WTC11 (cell line): Measurements from ENCODE around the gene DNM3. TPM values are rescaled to one million over a fixed set of nuclear protein-coding genes. Genes with fewer than 3 reads are reported as not detected.

Experiments used
- ATAC-seq: fragments of 200-7000 bp; cut with Tn5 transposase; 2 replicates; pipeline ENCODE4 v1.10.0; 2021; ENCODE audit warnings: mild to moderate bottlenecking, moderate library complexity
- CTCF ChIA-PET: fragments of 300-600 bp; sonication (Branson Sonifier 250); formaldehyde crosslinking; loops from one replicate; lab custom pipeline; 2021; ENCODE audit warnings: antibody characterized with exemption; lab: Charles Lee
- POLR2A ChIA-PET: fragments of 350-600 bp; sonication (Branson Sonifier 250); formaldehyde crosslinking; loops from one replicate; lab custom pipeline; 2021; ENCODE audit warnings: antibody characterized with exemption; lab: Charles Lee
- DNase-seq: peaks from one replicate; pipeline ENCODE4 v3.0.0; 2021; ENCODE audit warnings: low spot score
- H3K27ac Mint-ChIP-seq: 2 replicates; pipeline ENCODE4 v1.8.0; 2021; ENCODE audit warnings: mixed read lengths
- H3K27me3 Mint-ChIP-seq: 2 replicates; pipeline ENCODE4 v1.8.0; 2021; ENCODE audit warnings: low read depth, mild to moderate bottlenecking, moderate library complexity, mixed read lengths
- H3K36me3 Mint-ChIP-seq: 2 replicates; pipeline ENCODE4 v1.8.0; 2021; ENCODE audit warnings: mixed read lengths
- H3K4me1 Mint-ChIP-seq: 2 replicates; pipeline ENCODE4 v1.8.0; 2022; ENCODE audit warnings: mixed read lengths
- H3K4me3 Mint-ChIP-seq: 2 replicates; pipeline ENCODE4 v1.8.0; 2021; ENCODE audit warnings: mild to moderate bottlenecking, moderate library complexity, mixed read lengths
- H3K9me3 Mint-ChIP-seq: 2 replicates; pipeline ENCODE4 v1.8.0; 2021; ENCODE audit warnings: mixed read lengths
- CREM ChIP-seq: sonication (generic); formaldehyde crosslinking; IDR thresholded peaks from 2 replicates; pipeline ENCODE4 v1.8.1; 2022; ENCODE audit warnings: mild to moderate bottlenecking, missing genetic modification reagents, moderate library complexity
- EMX1 ChIP-seq: fragments of 250-450 bp; sonication (Bioruptor Pico); IDR thresholded peaks from 2 replicates; pipeline ENCODE4 v1.8.0; 2021; ENCODE audit warnings: mild to moderate bottlenecking
- ETV6 ChIP-seq: sonication (generic); formaldehyde crosslinking; IDR thresholded peaks from 2 replicates; pipeline ENCODE4 v1.8.1; 2022; ENCODE audit warnings: mild to moderate bottlenecking, missing genetic modification reagents
- FOXJ3 ChIP-seq: sonication (generic); formaldehyde crosslinking; IDR thresholded peaks from 2 replicates; pipeline ENCODE4 v1.9.0; 2021; ENCODE audit warnings: missing genetic modification reagents, mild to moderate bottlenecking, borderline replicate concordance
- MXD4 ChIP-seq: fragments of 250-450 bp; sonication (Bioruptor Pico); IDR thresholded peaks from 2 replicates; pipeline ENCODE4 v1.8.0; 2021; ENCODE audit warnings: mild to moderate bottlenecking, moderate library complexity, borderline replicate concordance
- NFATC4 ChIP-seq: fragments of 250-450 bp; sonication (Bioruptor Pico); IDR thresholded peaks from 2 replicates; pipeline ENCODE4 v1.9.0; 2021; ENCODE audit warnings: mild to moderate bottlenecking
- SMAD3 ChIP-seq: sonication (generic); formaldehyde crosslinking; IDR thresholded peaks from 2 replicates; pipeline ENCODE4 v1.8.0; 2022; ENCODE audit warnings: missing genetic modification reagents, mild to moderate bottlenecking, borderline replicate concordance
- SOX15 ChIP-seq: fragments of 250-450 bp; sonication (Bioruptor Pico); IDR thresholded peaks from 2 replicates; pipeline ENCODE4 v1.9.0; 2021; ENCODE audit warnings: mild to moderate bottlenecking
- ZNF219 ChIP-seq: sonication (generic); formaldehyde crosslinking; IDR thresholded peaks from 2 replicates; pipeline ENCODE4 v1.8.0; 2023; ENCODE audit warnings: missing genetic modification reagents, mild to moderate bottlenecking, borderline replicate concordance
- ZNF232 ChIP-seq: sonication (generic); formaldehyde crosslinking; IDR thresholded peaks from 2 replicates; pipeline ENCODE4 v1.8.0; 2022; ENCODE audit warnings: mild to moderate bottlenecking, missing genetic modification reagents
- total RNA-seq: library from RNA; stranded (reverse); gene quantifications from 3 replicates; pipeline ENCODE4 v1.2.3, GENCODE V29; 2021
- TF ChIP-seq, protein P1 (sequence below): sonication (generic); formaldehyde crosslinking; IDR thresholded peaks from 2 replicates; pipeline ENCODE4 v1.8.0; 2022; ENCODE audit warnings: mild to moderate bottlenecking, missing genetic modification reagents
- TF ChIP-seq, protein P2 (sequence below): fragments of 250-450 bp; sonication (Bioruptor Pico); IDR thresholded peaks from 2 replicates; pipeline ENCODE4 v2.1.2; 2022; ENCODE audit warnings: mild to moderate bottlenecking, moderate library complexity
- TF ChIP-seq, protein P3 (sequence below): sonication (generic); formaldehyde crosslinking; IDR thresholded peaks from 2 replicates; pipeline ENCODE4 v1.8.1; 2023; ENCODE audit warnings: mild to moderate bottlenecking, moderate library complexity, missing genetic modification reagents
- TF ChIP-seq, protein P4 (sequence below): fragments of 250-450 bp; sonication (Bioruptor Pico); IDR thresholded peaks from 2 replicates; pipeline ENCODE4 v1.9.0; 2021; ENCODE audit warnings: moderate library complexity, mild to moderate bottlenecking, inconsistent platforms, borderline replicate concordance
- TF ChIP-seq, protein P5 (sequence below): sonication (generic); formaldehyde crosslinking; IDR thresholded peaks from 2 replicates; pipeline ENCODE4 v1.8.0; 2023; ENCODE audit warnings: mild to moderate bottlenecking, missing genetic modification reagents
- TF ChIP-seq, protein P6 (sequence below): sonication (generic); formaldehyde crosslinking; IDR thresholded peaks from 2 replicates; pipeline ENCODE4 v1.8.1; 2022; ENCODE audit warnings: mild to moderate bottlenecking, missing genetic modification reagents, moderate library complexity, borderline replicate concordance
- TF ChIP-seq, protein P7 (sequence below): sonication (generic); formaldehyde crosslinking; IDR thresholded peaks from 2 replicates; pipeline ENCODE4 v1.8.1; 2022; ENCODE audit warnings: missing genetic modification reagents, borderline replicate concordance
- TF ChIP-seq, protein P8 (sequence below): sonication (generic); formaldehyde crosslinking; IDR thresholded peaks from 2 replicates; pipeline ENCODE4 v1.8.1; 2022; ENCODE audit warnings: low read depth, missing genetic modification reagents, borderline replicate concordance

The DNM3 gene
- total RNA-seq, 1 experiment from 2014 or later, result 1.9 TPM

DNA sequence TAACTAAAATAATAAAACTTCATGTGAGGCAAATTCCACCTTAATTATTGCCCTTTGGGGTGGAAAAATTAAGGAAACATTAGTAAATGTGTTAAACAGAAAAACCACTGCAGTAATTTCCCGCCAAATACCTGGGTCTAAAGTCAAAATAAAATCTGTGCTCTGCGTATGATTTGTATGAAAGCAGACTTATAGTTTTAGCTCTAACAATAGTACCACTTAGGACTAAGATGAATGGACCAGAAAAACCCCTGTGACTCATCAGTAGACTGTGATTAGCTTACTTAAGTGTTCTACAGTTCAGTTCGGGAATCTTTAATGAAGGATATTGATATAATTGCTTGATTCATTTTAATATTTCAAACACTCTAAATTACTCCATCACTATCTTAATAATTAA lies 555.9 kb downstream of the DNM3 start:
- peaks cover 53% of the 10 kb centered on the region for H3K4me1 Mint-ChIP-seq
- ChIA-PET CTCF (interaction anchor here (0.6 to 1.2 kb wide), 2 partner anchors 216 to 395 kb away, joined by 3 to 4 read pairs; no protein-coding TSS in a partner anchor), POLR2A (no interaction called here)
- DNase-seq (no peak), ATAC-seq (no peak)
- TF ChIP-seq, protein P1, sequence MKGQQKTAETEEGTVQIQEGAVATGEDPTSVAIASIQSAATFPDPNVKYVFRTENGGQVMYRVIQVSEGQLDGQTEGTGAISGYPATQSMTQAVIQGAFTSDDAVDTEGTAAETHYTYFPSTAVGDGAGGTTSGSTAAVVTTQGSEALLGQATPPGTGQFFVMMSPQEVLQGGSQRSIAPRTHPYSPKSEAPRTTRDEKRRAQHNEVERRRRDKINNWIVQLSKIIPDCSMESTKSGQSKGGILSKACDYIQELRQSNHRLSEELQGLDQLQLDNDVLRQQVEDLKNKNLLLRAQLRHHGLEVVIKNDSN (CRISPR knock-in tag), result no peak
- TF ChIP-seq, protein P2, sequence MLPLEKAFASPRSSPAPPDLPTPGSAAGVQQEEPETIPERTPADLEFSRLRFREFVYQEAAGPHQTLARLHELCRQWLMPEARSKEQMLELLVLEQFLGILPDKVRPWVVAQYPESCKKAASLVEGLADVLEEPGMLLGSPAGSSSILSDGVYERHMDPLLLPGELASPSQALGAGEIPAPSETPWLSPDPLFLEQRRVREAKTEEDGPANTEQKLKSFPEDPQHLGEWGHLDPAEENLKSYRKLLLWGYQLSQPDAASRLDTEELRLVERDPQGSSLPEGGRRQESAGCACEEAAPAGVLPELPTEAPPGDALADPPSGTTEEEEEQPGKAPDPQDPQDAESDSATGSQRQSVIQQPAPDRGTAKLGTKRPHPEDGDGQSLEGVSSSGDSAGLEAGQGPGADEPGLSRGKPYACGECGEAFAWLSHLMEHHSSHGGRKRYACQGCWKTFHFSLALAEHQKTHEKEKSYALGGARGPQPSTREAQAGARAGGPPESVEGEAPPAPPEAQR (CRISPR knock-in tag), result no peak
- TF ChIP-seq, protein P3, sequence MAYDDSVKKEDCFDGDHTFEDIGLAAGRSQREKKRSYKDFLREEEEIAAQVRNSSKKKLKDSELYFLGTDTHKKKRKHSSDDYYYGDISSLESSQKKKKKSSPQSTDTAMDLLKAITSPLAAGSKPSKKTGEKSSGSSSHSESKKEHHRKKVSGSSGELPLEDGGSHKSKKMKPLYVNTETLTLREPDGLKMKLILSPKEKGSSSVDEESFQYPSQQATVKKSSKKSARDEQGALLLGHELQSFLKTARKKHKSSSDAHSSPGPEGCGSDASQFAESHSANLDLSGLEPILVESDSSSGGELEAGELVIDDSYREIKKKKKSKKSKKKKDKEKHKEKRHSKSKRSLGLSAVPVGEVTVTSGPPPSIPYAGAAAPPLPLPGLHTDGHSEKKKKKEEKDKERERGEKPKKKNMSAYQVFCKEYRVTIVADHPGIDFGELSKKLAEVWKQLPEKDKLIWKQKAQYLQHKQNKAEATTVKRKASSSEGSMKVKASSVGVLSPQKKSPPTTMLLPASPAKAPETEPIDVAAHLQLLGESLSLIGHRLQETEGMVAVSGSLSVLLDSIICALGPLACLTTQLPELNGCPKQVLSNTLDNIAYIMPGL (CRISPR knock-in tag), result no peak
- TF ChIP-seq SOX15 (CRISPR knock-in tag) (no peak), NFATC4 (CRISPR knock-in tag) (no peak), FOXJ3 (CRISPR knock-in tag) (no peak), MXD4 (no peak)
- TF ChIP-seq, protein P4, sequence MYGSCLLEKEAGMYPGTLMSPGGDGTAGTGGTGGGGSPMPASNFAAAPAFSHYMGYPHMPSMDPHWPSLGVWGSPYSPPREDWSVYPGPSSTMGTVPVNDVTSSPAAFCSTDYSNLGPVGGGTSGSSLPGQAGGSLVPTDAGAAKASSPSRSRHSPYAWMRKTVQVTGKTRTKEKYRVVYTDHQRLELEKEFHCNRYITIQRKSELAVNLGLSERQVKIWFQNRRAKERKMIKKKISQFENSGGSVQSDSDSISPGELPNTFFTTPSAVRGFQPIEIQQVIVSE (CRISPR knock-in tag), result no peak
- TF ChIP-seq, protein P5, sequence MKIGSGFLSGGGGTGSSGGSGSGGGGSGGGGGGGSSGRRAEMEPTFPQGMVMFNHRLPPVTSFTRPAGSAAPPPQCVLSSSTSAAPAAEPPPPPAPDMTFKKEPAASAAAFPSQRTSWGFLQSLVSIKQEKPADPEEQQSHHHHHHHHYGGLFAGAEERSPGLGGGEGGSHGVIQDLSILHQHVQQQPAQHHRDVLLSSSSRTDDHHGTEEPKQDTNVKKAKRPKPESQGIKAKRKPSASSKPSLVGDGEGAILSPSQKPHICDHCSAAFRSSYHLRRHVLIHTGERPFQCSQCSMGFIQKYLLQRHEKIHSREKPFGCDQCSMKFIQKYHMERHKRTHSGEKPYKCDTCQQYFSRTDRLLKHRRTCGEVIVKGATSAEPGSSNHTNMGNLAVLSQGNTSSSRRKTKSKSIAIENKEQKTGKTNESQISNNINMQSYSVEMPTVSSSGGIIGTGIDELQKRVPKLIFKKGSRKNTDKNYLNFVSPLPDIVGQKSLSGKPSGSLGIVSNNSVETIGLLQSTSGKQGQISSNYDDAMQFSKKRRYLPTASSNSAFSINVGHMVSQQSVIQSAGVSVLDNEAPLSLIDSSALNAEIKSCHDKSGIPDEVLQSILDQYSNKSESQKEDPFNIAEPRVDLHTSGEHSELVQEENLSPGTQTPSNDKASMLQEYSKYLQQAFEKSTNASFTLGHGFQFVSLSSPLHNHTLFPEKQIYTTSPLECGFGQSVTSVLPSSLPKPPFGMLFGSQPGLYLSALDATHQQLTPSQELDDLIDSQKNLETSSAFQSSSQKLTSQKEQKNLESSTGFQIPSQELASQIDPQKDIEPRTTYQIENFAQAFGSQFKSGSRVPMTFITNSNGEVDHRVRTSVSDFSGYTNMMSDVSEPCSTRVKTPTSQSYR (CRISPR knock-in tag), result no peak
- TF ChIP-seq, protein P6, sequence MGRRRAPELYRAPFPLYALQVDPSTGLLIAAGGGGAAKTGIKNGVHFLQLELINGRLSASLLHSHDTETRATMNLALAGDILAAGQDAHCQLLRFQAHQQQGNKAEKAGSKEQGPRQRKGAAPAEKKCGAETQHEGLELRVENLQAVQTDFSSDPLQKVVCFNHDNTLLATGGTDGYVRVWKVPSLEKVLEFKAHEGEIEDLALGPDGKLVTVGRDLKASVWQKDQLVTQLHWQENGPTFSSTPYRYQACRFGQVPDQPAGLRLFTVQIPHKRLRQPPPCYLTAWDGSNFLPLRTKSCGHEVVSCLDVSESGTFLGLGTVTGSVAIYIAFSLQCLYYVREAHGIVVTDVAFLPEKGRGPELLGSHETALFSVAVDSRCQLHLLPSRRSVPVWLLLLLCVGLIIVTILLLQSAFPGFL, result no peak
- H3K9me3 Mint-ChIP-seq, result no peaks in the 10 kb centered on the region
- no peaks in the 10 kb centered on the region for H3K36me3 Mint-ChIP-seq
- H3K27ac Mint-ChIP-seq, result no peak overlapping the region
- H3K4me3 Mint-ChIP-seq, result no peak overlapping the region
- no peaks in the 10 kb centered on the region for H3K27me3 Mint-ChIP-seq

DNA sequence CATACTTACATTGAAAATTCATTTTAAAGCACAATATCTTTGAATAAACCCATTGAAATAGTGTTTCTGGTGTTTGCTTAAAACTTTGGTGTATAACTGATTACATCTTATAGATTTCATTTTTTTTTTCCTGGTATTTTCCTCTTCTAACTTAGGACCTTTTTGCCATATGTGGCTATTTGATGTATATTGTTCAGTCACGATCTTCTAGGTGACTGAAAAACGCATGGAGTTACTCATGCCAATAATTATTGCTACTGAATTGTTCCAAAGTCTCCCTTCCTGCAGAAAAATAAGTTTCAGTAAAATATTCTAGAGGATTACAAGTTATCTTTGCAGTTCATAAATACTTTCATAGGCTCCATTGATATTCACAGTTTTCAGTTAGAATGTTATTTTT lies 556.3 kb downstream of the DNM3 start:
- POLR2A ChIA-PET, result no interaction called here
- TF ChIP-seq EMX1 (CRISPR knock-in tag) (no peak), MXD4 (no peak), ZNF232 (CRISPR knock-in tag) (no peak), ETV6 (CRISPR knock-in tag) (no peak)
- Mint-ChIP-seq H3K27ac (no peak overlapping the region), H3K27me3 (no peaks in the 10 kb centered on the region), H3K4me1 (peaks cover 53% of the 10 kb centered on the region), H3K36me3 (no peaks in the 10 kb centered on the region), H3K9me3 (no peaks in the 10 kb centered on the region), H3K4me3 (no peak overlapping the region)
- no peak for ATAC-seq
- DNase-seq, result no peak
- CTCF ChIA-PET, result interaction anchor here (0.6 to 1.2 kb wide), 2 partner anchors 217 to 395 kb away, joined by 3 to 4 read pairs; no protein-coding TSS in a partner anchor

DNA sequence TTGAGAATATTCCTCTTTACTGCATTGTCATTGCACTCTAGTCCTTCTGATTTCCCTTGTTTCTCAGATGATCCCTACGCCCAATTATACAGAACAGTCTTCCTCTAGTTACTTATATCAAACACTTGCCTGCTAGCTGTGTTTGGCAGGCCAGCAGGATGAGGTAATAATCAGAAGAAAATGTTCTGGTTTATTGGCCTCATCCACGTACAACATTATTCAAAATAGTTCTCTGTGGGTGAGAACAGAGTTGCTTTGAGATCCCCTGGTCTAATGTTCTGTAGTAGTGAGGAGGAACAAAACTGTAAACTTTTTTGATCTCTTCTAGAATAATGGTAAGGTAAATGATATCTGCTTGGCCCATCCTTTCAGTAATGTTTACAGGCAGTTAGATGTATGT lies 556.9 kb downstream of the DNM3 start:
- H3K27me3 Mint-ChIP-seq, result no peaks in the 10 kb centered on the region
- H3K4me1 Mint-ChIP-seq, result peaks cover 52% of the 10 kb centered on the region
- H3K36me3 Mint-ChIP-seq, result no peaks in the 10 kb centered on the region
- CTCF ChIA-PET, result interaction anchor here (1.7 to 1.9 kb wide), 2 partner anchors 10 to 23 kb away, joined by 6 to 7 read pairs; partner anchors contain the start of gene C1orf105
- H3K4me3 Mint-ChIP-seq, result no peak overlapping the region
- DNase-seq (no peak), ATAC-seq (no peak)
- no peak overlapping the region for H3K27ac Mint-ChIP-seq
- POLR2A ChIA-PET, result no interaction called here
- H3K9me3 Mint-ChIP-seq, result no peaks in the 10 kb centered on the region
- TF ChIP-seq, protein P7, sequence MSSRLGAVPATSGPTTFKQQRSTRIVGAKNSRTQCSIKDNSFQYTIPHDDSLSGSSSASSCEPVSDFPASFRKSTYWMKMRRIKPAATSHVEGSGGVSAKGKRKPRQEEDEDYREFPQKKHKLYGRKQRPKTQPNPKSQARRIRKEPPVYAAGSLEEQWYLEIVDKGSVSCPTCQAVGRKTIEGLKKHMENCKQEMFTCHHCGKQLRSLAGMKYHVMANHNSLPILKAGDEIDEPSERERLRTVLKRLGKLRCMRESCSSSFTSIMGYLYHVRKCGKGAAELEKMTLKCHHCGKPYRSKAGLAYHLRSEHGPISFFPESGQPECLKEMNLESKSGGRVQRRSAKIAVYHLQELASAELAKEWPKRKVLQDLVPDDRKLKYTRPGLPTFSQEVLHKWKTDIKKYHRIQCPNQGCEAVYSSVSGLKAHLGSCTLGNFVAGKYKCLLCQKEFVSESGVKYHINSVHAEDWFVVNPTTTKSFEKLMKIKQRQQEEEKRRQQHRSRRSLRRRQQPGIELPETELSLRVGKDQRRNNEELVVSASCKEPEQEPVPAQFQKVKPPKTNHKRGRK (CRISPR knock-in tag), result no peak
- TF ChIP-seq SMAD3 (CRISPR knock-in tag) (no peak), CREM (CRISPR knock-in tag) (no peak), ZNF219 (CRISPR knock-in tag) (no peak)
- TF ChIP-seq, protein P8, sequence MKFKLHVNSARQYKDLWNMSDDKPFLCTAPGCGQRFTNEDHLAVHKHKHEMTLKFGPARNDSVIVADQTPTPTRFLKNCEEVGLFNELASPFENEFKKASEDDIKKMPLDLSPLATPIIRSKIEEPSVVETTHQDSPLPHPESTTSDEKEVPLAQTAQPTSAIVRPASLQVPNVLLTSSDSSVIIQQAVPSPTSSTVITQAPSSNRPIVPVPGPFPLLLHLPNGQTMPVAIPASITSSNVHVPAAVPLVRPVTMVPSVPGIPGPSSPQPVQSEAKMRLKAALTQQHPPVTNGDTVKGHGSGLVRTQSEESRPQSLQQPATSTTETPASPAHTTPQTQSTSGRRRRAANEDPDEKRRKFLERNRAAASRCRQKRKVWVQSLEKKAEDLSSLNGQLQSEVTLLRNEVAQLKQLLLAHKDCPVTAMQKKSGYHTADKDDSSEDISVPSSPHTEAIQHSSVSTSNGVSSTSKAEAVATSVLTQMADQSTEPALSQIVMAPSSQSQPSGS (CRISPR knock-in tag), result no peak
- TF ChIP-seq, protein P3 (CRISPR knock-in tag), result no peak
